Lower lobe of right lung (tissue), 2 donors: ENCODE measurements around the gene EPG5. TPM values are rescaled to one million over a fixed set of nuclear protein-coding genes. Genes with fewer than 3 reads are reported as not detected.

Source experiments
- ATAC-seq, 2 donors: fragments of 200-7000 bp; cut with Tn5 transposase; one replicate each; pipeline ENCODE4 v1.9.1; 2020 to 2022; ENCODE audit warnings: mild to moderate bottlenecking in 2 of 2, moderate library complexity in 2 of 2
- DNase-seq: peaks from one replicate; pipeline ENCODE4 v3.0.0-alpha.2; 2020
- H3K27ac ChIP-seq: fragments of 200-600 bp; one replicate; pipeline ENCODE4 v1.8.0; 2022
- H3K27me3 ChIP-seq: fragments of 200-600 bp; one replicate; pipeline ENCODE4 v1.8.0; 2022; ENCODE audit warnings: low read depth
- H3K36me3 ChIP-seq: fragments of 200-600 bp; one replicate; pipeline ENCODE4 v1.8.0; 2022; ENCODE audit warnings: mild to moderate bottlenecking
- H3K4me1 ChIP-seq: fragments of 200-600 bp; one replicate; pipeline ENCODE4 v1.8.0; 2022
- H3K4me3 ChIP-seq: fragments of 200-600 bp; one replicate; pipeline ENCODE4 v1.8.0; 2022; ENCODE audit warnings: mild to moderate bottlenecking
- H3K9me3 ChIP-seq: fragments of 200-600 bp; one replicate; pipeline ENCODE4 v1.8.0; 2022
- CTCF ChIP-seq: fragments of 200-600 bp; IDR thresholded peaks from one replicate; pipeline ENCODE4 v1.8.0; 2022; ENCODE audit warnings: antibody characterized with exemption, mild to moderate bottlenecking
- intact Hi-C: fragments of 100-400 bp; cut with DNase I; formaldehyde crosslinking; loops from one replicate; pipeline ENCODE4 v1.11.0; 2022
- total RNA-seq: library from RNA; stranded (reverse); fragmentation: NEBNext Ultra II Directional; extraction: Animal tissue kit (Norgen Biotek cat#: 25700); gene quantifications from one replicate; pipeline ENCODE4 v1.2.1, GENCODE V29; 2021
- donor health status: DM: no; HTN: yes; CAD: no; lungs with severe emphysema.

EPG5 gene
- total RNA-seq, 1 donor from 2014 or later = 38.8 TPM

GRCh38 chr18:45940724-45941123 is 26.4 kb downstream of the EPG5 start:
- no peaks in the 10 kb centered on the region for H3K9me3 ChIP-seq
- no peaks in the 10 kb centered on the region for H3K27me3 ChIP-seq
- H3K27ac ChIP-seq = no peak overlapping the region
- H3K4me1 ChIP-seq = no peaks in the 10 kb centered on the region
- no peak for TF ChIP-seq CTCF
- peaks cover 91% of the 10 kb centered on the region for H3K36me3 ChIP-seq
- intact Hi-C loops = no loop called here
- DNase-seq = no peak
- ATAC-seq = no peak
- no peak overlapping the region for H3K4me3 ChIP-seq

- intact Hi-C loops = no loop called here
- Histone ChIP-seq H3K27me3 (no peaks in the 10 kb centered on the region), H3K27ac (no peak overlapping the region), H3K4me1 (no peaks in the 10 kb centered on the region), H3K36me3 (peaks cover 90% of the 10 kb centered on the region), H3K4me3 (no peak overlapping the region), H3K9me3 (no peaks in the 10 kb centered on the region)
- ATAC-seq (no peak), DNase-seq (no peak)
- TF ChIP-seq CTCF = no peak
Observed at GRCh38 chr18:45939236-45939635, 27.9 kb downstream of the EPG5 start.

- Histone ChIP-seq H3K9me3 (no peaks in the 10 kb centered on the region), H3K4me1 (no peaks in the 10 kb centered on the region), H3K36me3 (peaks cover 90% of the 10 kb centered on the region), H3K27me3 (no peaks in the 10 kb centered on the region), H3K4me3 (no peak overlapping the region), H3K27ac (no peak overlapping the region)
- TF ChIP-seq CTCF = no peak
- peak in 1 of 2 donors; percentile 32 for ATAC-seq
- intact Hi-C loops = no loop called here
- DNase-seq = no peak
Observed at GRCh38 chr18:45938488-45938935, 28.6 kb downstream of the EPG5 start.

- no peak overlapping the region for H3K27ac ChIP-seq
- peaks cover 87% of the 10 kb centered on the region for H3K36me3 ChIP-seq
- no peak for TF ChIP-seq CTCF
- no peak overlapping the region for H3K4me3 ChIP-seq
- no peaks in the 10 kb centered on the region for H3K4me1 ChIP-seq
- ATAC-seq (peak in 1 of 2 donors; percentile 30), DNase-seq (no peak)
- intact Hi-C loops = no loop called here
- no peaks in the 10 kb centered on the region for H3K27me3 ChIP-seq
- H3K9me3 ChIP-seq = no peaks in the 10 kb centered on the region
Observed at GRCh38 chr18:45935591-45936335, 31.4 kb downstream of the EPG5 start.

- TF ChIP-seq CTCF = no peak
- no peak overlapping the region for H3K4me3 ChIP-seq
- no peaks in the 10 kb centered on the region for H3K4me1 ChIP-seq
- DNase-seq = no peak
- no peak for ATAC-seq
- intact Hi-C loops = no loop called here
- H3K9me3 ChIP-seq = no peaks in the 10 kb centered on the region
- peaks cover 88% of the 10 kb centered on the region for H3K36me3 ChIP-seq
- no peaks in the 10 kb centered on the region for H3K27me3 ChIP-seq
- H3K27ac ChIP-seq = no peak overlapping the region
Observed at GRCh38 chr18:45932708-45933107, 34.4 kb downstream of the EPG5 start.
